ENCODE measurements around the gene C1orf53.
"Not testable (repeated sequence)": the region's sequence is repeated elsewhere in the genome, so short reads cannot be mapped to it uniquely, and the experiment has no call there.

C1orf53 gene

DNA sequence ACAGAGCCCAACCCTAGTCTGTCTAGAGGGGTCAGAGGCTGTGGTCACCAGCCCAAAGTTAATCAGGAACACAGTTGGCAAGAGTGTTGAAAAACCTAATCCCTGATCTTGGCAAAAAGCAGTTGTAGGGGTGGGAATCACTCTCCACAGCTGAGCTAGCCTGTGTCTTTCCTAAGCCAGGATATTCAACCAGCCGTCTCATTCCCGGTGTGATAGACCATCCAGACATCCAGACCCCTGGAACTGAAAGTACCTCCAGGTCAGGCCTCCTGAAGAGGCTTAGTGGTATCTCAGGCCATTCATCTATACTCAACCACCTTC, 19.6 kb downstream of the C1orf53 start:
- no peak for DNase-seq

DNA sequence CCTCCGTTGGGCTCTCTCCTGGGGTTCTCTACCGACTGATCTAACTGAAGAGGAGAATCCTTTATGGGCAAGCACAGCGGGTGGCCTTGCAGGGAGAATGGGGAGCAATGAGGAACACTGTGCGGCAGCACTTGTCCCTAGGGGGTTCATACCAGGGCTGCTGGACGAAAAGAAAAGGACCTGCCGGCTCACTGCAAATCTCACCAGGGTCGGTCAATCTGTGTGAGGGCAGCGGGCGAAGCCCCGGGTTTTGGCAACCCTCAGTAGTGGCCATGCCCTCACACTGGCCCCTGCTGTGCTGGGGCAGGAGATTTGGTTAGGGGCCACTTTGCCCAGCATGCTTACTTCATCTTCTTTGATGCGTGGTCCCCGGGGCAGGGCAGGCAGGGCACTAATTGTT, 20.6 kb downstream of the C1orf53 start:
- no peak for DNase-seq

DNA sequence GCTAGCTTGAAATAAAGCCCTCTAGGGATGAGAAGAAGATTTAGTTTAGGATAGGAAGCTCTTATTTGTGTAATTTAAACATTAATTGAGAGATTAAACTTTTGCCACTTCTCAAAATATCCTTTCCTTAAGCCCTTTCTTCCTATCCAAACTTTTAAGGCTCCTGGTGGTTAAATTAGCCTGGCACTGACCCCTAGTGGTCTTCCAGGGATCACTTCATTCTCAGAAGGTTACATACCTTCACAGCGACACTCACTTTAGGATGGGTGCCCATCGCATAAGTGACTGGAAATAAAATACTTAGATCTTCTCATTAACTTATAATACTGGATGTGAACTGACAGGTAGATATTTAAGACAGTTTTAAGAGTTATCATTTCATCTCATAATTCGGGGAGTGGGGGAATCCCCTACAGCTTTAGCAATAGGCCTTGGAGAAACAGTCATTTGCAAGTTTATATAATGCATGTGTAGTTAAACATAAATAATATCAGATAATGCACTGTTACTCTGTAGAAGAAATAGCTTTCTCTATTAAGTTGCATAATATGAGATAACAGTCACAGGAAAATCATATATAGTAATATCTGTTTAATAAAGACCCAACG, 22.2 kb downstream of the C1orf53 start:
- DNase-seq, result peak; percentile 25

DNA sequence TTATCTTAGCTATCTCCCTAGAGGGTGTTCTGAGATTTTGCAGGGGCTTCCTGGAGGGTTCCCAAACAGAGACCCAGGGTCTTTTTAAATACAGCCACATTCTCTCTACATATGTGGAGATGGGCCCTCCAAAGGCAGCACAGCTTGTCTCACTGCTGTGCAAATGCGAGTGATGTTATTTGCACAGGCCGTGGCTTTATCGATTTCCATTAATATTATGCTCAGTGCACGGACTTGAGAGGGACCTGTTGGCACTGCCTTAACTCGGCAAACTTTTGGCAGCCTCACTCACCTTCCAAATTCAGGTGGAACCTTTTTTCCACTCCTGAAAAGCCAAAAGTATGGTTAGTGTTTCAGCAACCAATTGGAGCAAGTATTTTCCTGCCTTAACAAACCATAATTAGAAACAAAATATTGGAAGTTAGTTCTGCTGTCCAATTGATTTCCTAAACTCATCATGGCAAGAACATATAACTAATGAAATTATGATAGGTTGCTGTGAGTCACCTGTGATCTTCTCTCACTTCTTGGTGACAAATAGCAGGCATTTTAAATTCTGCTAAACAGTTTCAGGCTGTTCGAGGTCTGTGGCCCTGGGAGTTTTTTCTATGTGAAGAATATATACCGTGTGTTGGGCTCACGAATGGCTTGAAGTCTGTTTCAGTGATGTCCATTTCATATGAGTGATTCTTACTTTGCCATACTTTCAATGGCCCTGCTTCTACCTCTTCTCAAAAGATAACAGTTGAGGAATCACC, 25.7 kb downstream of the C1orf53 start:
- no peak for DNase-seq

DNA sequence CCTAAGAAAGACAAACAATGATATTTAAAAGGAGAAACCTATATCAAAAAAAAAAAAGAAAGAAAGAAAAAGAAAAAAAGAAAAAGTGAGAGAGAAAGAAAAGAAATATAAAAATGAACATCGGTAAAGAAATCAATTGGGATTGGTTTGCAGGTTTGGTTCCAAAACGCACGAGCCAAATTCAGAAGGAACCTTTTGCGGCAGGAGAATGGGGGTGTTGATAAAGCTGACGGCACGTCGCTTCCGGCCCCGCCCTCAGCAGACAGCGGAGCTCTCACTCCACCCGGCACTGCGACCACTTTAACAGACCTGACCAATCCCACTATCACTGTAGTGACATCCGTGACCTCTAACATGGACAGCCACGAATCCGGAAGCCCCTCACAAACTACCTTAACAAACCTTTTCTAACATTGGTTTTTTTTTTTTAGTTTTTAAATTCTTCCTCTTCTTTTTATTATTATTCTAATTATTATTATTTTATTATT, 26.5 kb downstream of the C1orf53 start:
- no peak for DNase-seq

DNA sequence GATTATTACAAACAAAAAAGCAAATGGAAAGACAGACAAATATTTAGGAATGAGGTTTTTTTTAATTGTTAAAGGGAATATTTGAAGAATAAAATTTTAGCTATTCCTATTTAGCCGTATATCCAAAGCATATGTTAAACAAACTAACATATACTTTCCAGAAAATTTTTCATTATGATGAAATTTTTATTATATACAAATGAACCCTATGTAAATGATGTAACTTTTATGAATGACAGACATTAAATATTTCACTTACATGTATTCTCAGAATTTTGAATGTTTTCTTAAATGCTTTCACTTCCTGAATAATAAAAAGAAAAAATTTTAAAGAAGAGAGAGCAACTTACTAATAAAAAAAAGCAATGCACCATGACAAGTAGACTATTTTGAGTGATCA, 30.6 kb downstream of the C1orf53 start:
- no peak for DNase-seq

DNA sequence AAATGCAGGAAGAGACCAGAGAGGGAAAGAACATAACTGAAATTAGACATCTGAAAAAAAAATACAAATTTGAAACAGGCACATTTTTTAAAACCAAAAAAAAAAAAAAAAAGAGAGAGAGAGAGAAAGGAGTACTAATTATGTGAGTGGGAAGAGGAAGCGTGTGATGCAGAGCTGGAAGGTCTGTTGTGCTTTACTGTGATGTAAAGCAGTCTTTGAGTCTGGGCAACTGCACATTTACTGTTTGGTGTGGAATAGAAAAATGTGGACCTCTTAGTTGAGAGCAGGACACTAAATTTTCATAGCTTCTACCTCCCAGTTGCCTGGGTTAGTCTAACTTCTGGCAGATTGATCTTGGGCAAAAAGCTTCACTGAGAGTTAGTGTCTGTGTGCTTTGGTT, 31.2 kb downstream of the C1orf53 start:
- DNase-seq, result no peak

DNA sequence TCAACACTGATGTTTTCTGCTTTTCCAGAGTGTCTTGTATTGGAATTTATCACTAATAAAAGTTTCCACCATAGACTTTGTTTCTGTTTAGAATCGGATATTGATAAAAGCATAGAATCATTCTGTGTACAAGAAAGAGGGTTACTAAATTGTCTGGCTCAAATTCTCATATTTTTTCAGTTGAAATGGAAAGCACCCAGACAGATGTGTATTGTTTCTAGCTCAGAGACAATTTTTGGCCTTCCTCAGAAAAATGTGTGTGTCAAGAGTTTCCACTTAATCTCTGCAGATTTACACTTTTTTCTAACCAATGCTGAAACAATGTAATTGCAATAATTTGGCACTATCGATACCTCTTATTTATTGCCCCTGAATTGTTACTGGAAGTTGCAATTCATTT, 35.0 kb downstream of the C1orf53 start:
- no peak for DNase-seq

DNA sequence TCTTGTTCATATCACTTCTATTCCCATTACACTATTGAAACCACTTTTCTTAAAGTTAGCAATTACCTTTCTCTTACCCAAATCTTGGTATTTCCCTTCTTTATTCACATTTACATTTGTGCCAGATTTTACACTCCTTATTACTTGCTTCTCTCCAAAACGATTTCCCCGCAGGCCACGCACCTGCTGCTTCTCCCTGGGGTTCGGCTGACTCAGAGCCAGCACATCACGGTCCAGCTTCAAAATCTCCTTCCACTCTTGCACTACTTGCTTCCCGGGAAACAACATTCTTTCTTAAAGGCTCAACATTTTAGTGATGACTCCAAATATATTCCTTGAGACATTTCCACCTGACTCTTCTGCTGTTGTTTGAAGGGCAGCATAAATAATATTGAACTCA, 35.5 kb downstream of the C1orf53 start:
- no peak for DNase-seq

DNA sequence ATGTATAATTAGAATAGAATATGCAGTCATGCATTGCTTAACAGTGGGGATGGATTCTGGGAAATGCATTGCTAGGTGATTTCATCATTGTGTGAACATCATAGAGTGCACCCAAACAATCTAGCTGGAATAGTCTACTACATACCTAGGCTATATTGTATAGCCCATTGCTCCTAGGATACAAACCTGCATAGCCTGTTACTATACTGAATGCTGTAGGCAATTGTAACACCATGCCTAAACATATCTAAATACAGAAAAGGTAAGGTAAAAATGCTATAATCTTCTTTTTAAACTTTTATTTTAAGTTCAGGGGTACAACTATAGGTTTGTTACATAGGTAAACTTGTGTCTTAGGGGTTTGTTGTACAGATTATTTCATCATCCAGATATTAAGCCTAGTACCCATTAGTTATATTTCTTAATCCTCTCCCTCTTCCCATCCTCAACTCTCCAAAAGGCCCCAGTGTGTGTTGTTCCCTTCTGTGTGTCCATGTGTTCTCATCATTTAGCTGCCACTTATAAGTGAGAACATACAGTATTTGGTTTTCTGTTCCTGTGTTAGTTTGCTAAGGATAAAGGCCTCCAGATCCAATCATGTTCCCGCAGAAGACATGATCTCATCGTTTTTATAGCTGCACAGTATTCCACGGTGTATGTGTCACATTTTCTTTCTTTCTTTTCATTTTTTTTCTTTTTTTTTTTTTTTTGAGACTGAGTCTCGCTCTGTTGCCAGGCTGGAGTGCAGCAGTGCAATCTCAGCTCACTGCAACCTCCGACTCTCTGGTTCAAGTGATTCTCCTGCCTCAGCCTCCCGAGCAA, 36.9 kb downstream of the C1orf53 start:
- DNase-seq, result not testable (repeated sequence)

DNA sequence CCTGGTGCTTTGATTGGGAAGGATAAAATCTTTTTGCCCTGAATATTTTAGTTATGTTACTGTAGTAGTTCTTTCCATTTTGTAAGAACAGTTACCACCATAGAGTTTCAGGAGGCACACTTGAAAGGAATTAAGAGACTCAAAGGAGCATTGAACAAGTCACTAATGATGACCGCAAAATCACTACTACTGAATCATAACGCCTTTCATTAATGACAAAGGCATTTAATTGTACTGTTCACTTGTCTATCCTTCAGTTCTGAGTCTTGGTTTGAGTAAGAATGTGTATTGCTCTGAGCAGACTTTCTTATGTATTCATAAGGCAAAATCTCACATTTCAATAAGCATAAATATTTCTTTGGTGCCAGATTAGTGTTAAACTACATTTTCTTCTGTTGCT, 39.6 kb downstream of the C1orf53 start:
- DNase-seq, result no peak

DNA sequence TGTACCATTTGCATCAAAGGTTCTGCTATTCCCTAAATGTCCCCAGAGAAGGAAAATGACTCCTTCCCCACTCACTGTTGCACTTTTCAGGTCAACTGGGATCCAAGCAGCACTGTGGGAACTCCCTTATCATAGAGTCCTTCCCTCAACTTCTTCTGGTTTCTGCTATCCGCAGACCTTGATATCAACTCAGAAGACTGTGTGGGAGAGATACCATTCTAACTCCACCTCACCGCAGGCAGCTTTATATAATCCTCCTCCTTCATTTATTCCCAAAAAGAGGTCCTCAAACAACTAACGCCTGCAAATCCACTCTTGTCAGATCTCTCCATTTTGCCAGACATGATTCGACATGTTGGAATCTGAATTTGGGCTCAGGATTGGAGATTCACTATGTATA, 42.1 kb downstream of the C1orf53 start:
- DNase-seq, result no peak

DNA sequence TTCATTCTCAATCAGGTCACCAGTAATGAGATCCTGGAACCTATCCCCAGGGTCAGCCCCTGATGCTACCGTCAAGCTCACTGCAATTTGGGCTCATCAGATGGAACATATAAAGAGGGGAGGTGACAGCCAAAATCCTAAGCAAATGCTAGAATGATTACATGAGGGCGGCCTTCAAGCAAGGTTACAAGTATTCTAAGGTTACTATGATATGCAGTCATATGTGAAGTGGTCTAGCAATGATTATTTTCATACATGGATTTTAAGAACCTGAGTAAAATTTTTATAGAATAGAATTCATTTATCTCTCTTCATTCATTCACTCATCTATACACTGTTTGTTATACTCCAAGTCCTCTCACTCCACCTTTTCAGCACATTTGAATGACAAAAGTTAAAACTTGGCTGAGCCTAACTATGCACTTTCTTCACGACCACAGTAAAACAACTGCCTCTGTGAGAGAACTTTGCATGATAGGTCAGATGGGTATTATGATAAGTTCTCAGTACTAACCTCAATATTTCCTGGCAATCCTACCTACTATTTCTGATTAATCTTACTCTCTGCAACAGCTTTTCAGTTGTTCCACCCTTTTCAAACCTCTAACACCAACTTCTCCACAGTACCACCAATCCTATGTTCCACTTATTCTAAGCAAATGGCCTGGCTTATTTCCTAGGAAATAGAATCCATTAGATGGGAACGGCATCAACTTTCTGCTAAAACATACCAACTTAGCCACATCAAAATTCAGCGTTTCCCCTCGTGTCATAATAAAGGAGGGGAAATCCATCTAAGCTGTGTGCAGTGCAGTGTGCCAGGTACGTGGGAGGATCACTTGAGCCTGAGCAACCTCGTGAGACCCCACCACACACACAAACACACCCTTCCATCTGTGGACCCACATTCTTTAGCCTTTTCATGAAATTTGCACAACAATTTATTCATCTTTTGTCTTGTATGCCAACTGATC, 46.8 kb downstream of the C1orf53 start:
- DNase-seq, result no peak

DNA sequence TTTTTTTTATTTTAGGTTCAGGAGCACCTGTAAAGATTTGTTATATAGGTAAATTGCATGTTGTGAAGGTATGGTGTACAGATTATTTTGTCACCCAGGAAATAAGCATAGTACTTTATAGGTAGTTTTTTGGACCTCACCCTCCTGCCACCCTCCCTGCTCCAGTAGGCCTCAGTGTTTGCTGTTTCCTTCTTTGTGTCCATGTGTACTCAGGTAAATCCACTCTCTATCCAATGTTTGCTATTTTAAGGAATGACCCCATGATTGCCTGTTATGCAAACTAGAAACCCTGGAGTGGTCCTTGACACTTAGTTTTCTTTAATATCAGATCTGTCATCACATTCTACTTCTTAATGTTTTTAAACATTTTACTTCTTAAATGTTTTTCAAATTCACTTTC, 48.7 kb downstream of the C1orf53 start:
- DNase-seq, result no peak

DNA sequence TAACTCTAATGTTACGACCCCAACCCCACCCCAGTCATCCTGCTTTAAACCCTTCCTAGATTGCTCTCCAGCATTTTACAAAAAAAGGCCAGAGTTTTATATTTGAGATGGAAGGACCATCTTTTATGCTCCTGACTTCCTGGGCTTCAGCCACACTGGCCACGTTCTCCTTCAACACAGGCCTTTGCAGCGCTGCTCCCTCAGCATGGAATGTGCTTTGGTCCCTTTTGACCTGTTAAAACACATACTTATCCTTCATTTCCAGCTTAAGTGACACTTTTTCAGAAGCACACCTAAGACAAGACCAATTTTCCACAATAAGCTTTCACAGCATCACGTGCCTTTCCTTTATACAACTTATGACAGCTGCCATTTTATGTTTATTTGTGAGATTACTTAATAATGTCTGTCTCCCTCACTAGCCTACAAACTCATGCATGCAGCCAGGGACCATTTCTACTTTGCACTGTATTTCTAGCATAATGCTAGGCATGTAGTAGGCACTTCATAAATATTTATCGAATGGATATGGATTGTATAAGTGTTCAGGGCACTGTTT, 49.3 kb downstream of the C1orf53 start:
- DNase-seq, result no peak

DNA sequence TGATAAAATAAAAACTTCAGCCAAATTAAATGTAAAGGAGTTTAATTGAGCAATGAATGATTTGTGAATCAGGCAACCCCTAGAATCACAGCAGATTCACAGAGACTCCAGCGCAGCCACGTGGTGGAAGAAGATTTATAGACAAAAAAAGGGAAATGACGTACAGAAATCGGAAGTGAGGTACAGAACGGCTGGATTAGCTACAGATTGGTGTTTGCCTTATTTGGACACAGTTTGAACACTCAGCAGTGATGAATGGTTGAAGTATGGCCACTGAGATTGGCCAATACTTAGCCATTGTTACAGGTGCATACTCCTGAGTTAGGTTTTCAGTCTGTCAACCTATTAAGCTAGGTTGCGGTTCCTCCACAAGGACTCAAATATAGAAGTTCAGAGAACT, 51.0 kb downstream of the C1orf53 start:
- DNase-seq, result not testable (repeated sequence)

DNA sequence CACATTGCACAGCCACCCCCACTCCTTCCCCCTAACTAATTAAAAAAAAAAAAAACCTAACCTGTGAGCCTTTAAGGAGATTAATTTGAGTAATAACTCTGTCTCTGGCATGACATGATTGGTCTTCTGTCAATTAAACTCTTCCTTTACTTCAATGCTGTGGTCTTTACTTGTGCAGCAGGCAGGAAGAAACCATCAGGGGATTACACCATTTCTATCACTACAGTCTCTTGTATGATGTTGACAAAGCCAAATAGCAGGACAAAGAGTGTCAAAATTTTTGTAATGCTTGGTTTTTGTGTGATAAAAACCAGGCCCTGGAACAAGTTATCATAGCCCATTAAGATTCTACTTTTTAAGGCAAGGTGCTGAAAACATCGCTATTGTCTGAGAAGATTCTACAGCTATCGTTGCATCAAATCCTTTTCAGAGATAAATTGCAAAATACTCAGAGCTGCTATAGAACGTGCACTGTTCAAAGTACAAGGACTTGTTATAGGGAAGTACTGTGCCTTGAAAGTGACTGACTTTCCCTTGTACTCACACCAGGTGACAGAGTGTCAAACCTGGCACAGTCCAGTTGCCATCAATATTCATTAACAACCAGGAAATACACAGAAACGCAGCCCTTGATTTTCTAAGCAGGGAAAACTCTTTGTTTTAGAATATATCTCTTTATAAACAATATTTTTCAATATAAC, 52.4 kb downstream of the C1orf53 start:
- no peak for DNase-seq

DNA sequence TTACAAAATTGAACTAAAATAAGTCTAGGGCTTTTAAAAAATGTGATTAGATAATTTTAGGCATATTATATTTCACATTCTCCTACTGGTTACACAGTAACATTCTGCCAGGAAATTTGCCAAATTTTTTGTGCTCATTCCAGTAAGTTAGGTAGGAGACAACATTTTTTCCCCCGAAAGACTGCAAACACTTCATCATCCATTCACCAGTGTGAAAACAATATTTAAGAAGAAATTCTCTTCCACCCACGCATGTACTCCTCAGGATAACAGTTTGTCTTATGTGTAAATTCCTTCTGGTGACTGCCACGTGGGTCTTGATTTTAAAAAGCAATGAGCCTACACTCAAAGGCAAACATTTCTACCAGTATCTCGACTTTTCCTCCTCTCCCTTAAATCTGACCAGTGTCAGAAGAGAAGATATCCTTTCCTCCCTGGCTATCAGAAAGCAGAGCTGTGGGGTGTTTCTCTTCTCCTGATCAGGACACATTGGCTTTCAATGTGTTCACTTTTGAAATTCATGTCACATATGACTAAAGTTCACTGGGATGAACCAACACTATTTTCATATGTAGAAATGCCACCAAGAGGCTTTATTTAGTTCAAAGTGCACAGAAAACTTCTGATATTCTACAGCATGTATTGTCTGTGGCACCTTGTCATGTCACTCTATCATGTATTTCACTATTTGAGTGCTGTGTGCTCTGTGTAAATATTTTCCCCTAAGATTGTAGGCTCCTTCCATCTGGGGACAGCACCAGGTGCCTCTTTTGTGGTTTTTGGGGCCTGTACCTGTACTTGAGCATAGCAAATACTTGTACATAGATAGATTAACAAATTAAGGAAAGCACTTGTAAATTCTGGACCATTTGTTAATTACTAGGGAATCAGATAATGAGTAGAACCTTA, 53.3 kb downstream of the C1orf53 start:
- no peak for DNase-seq
